HG03457 (cell line): ENCODE results near the gene UGGT2.
"Not testable (repeated sequence)": the region's sequence is repeated elsewhere in the genome, so short reads cannot be mapped to it uniquely, and the experiment has no call there.

ENCODE experiments used
- ATAC-seq: cut with Tn5 transposase; IDR thresholded peaks from one replicate; pipeline ENCODE4 v1.9.1; 2021; ENCODE audit warnings: moderate number of reproducible peaks; ENCODE audit not compliant: unreplicated experiment

The UGGT2 gene

GRCh38 chr13:96053003-96053703 lies at the start of gene UGGT2:
TSS of gene UGGT2 (minus strand) at chr13:96053401. CDS start at chr13:96053312, 89 bp downstream.
- peak; percentile 95 for ATAC-seq

- no peak for ATAC-seq
Observed at GRCh38 chr13:96100457-96101220, 47.4 kb upstream of the UGGT2 start.

- no peak for ATAC-seq
Observed at GRCh38 chr13:96093296-96094006, 40.2 kb upstream of the UGGT2 start.

- ATAC-seq, result no peak
Observed at GRCh38 chr13:96091164-96092117, 38.2 kb upstream of the UGGT2 start.

- no peak for ATAC-seq
Observed at GRCh38 chr13:96090240-96091101, 37.3 kb upstream of the UGGT2 start.

- no peak for ATAC-seq
Observed at GRCh38 chr13:96089749-96090239, 36.6 kb upstream of the UGGT2 start, which contains the start of gene HS6ST3. TSS of gene HS6ST3 (plus strand) at chr13:96090107.

GRCh38 chr13:96089139-96089538 lies 35.9 kb upstream of the UGGT2 start:
- no peak for ATAC-seq

GRCh38 chr13:96086736-96087135 lies 33.5 kb upstream of the UGGT2 start:
- ATAC-seq, result no peak

- ATAC-seq, result no peak
Observed at GRCh38 chr13:96082640-96083039, 29.4 kb upstream of the UGGT2 start.

- ATAC-seq, result no peak
Observed at GRCh38 chr13:96081888-96082287, 28.7 kb upstream of the UGGT2 start.

GRCh38 chr13:96080676-96081075 lies 27.5 kb upstream of the UGGT2 start:
- ATAC-seq, result no peak

GRCh38 chr13:96075953-96076543 lies 22.8 kb upstream of the UGGT2 start:
- ATAC-seq, result no peak

- no peak for ATAC-seq
Observed at GRCh38 chr13:96072392-96072791, 19.2 kb upstream of the UGGT2 start.

GRCh38 chr13:96071504-96071903 lies 18.3 kb upstream of the UGGT2 start:
- no peak for ATAC-seq

GRCh38 chr13:96068729-96069128 lies 15.5 kb upstream of the UGGT2 start:
- ATAC-seq, result no peak

GRCh38 chr13:96065849-96066248 lies 12.6 kb upstream of the UGGT2 start:
- ATAC-seq, result no peak

- ATAC-seq, result peak; percentile 37
Observed at GRCh38 chr13:96052656-96053002, 572 bp downstream of the UGGT2 start.

GRCh38 chr13:96051946-96052345 lies 1.3 kb downstream of the UGGT2 start:
- not testable (repeated sequence) for ATAC-seq

- not testable (repeated sequence) for ATAC-seq
Observed at GRCh38 chr13:96051491-96051890, 1.7 kb downstream of the UGGT2 start.
